ENCODE data around the gene PLEKHG2.
A peak's percentile ranks its signal among the peaks of the same experiment; 100 is the strongest.

Gene PLEKHG2

GRCh38 chr19:39415111-39416046, 2.9 kb downstream of the PLEKHG2 start:
- H3K36me3 ChIP-seq (ENCODE audit: control insufficient read depth, insufficient read depth, low read length): peaks cover 41% of the 10 kb centered on the region
- H3K27me3 ChIP-seq (ENCODE audit: control insufficient read depth, insufficient read depth, low read length): no peaks in the 10 kb centered on the region
- H3K4me1 ChIP-seq (ENCODE audit: control insufficient read depth, insufficient read depth, low read length): peaks cover 28% of the 10 kb centered on the region
- peak overlapping the region; percentile 94; the same call in 1 of the 2 replicates for H3K4me3 ChIP-seq (ENCODE audit: low read depth, low read length)
- H3K9me3 ChIP-seq (ENCODE audit: control insufficient read depth, insufficient read depth, low read depth, low read length): no peaks in the 10 kb centered on the region
- H3K27ac ChIP-seq (ENCODE audit: low read depth, low read length): no peak overlapping the region
- H3K9ac ChIP-seq (ENCODE audit: low read length): no peak overlapping the region

- peaks cover 18% of the 10 kb centered on the region for H3K4me1 ChIP-seq (ENCODE audit: control insufficient read depth, insufficient read depth, low read length)
- no peaks in the 10 kb centered on the region for H3K9me3 ChIP-seq (ENCODE audit: control insufficient read depth, insufficient read depth, low read depth, low read length)
- no peaks in the 10 kb centered on the region for H3K27me3 ChIP-seq (ENCODE audit: control insufficient read depth, insufficient read depth, low read length)
- H3K4me3 ChIP-seq (ENCODE audit: low read depth, low read length): no peak overlapping the region
- peaks cover 52% of the 10 kb centered on the region for H3K36me3 ChIP-seq (ENCODE audit: control insufficient read depth, insufficient read depth, low read length)
- H3K9ac ChIP-seq (ENCODE audit: low read length): no peak overlapping the region
- H3K27ac ChIP-seq (ENCODE audit: low read depth, low read length): no peak overlapping the region
These were observed 4.0 kb downstream of the PLEKHG2 start for GRCh38 chr19:39416152-39417120.

DNA sequence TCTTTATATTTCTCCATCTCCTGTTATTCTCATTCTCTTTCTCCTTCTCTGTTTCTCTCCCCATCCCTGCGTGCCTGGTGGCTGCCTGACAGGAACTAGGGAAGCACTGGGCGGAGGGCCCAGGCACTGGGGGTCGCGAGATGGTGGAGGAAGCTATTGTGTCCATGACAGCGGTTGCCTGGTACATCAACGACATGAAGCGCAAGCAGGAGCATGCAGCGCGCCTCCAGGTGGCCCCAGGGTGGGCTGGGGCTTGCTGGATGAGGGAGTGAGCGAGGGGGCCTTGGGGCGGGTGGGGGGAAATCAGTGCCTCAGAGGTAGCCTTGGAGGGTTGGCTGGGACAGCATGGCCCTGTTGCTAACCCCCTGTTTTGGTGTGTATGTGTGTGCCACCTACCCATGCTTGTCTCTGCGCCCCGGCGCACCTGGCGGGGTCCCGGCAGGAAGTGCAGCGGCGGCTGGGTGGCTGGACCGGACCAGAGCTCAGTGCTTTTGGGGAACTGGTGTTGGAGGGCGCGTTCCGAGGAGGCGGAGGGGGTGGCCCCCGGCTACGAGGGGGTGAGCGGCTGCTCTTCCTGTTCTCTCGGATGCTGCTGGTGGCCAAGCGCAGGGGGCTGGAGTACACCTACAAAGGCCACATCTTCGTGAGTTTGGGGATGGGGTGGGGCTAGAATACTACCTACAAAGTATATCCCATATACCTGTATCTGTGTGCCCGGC, 5.2 kb downstream of the PLEKHG2 start:
- Histone ChIP-seq H3K27me3 (ENCODE audit: control insufficient read depth, insufficient read depth, low read length) (no peaks in the 10 kb centered on the region), H3K9ac (ENCODE audit: low read length) (no peak overlapping the region), H3K9me3 (ENCODE audit: control insufficient read depth, insufficient read depth, low read depth, low read length) (no peaks in the 10 kb centered on the region), H3K27ac (ENCODE audit: low read depth, low read length) (no peak overlapping the region), H3K4me3 (ENCODE audit: low read depth, low read length) (no peak overlapping the region), H3K36me3 (ENCODE audit: control insufficient read depth, insufficient read depth, low read length) (peaks cover 62% of the 10 kb centered on the region), H3K4me1 (ENCODE audit: control insufficient read depth, insufficient read depth, low read length) (peaks cover 15% of the 10 kb centered on the region; the same call in 1 of the 2 replicates)

DNA sequence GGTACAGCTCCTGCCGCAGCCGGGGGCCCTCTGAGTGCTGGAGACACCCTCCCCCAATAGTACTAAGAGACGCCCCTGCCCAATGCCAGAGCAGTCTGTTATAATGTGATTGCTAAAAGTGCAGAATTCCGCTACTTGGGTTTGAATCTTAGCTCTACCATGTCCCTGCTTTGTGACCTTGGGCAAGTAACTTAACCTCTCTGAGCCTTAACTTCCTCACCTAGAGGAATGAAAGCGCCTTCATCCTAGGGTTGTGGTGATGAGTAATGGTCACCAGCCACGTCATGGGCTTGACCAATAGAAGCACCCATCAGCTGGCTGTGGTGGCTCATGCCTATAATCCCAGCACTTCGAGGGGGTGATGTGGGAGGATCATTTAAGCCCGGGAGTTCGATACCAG, 6.5 kb downstream of the PLEKHG2 start:
- Histone ChIP-seq H3K27me3 (ENCODE audit: control insufficient read depth, insufficient read depth, low read length) (no peaks in the 10 kb centered on the region), H3K4me3 (ENCODE audit: low read depth, low read length) (no peak overlapping the region), H3K36me3 (ENCODE audit: control insufficient read depth, insufficient read depth, low read length) (peaks cover 76% of the 10 kb centered on the region), H3K27ac (ENCODE audit: low read depth, low read length) (no peak overlapping the region), H3K9me3 (ENCODE audit: control insufficient read depth, insufficient read depth, low read depth, low read length) (no peaks in the 10 kb centered on the region), H3K4me1 (ENCODE audit: control insufficient read depth, insufficient read depth, low read length) (peaks cover 15% of the 10 kb centered on the region; the same call in 1 of the 2 replicates), H3K9ac (ENCODE audit: low read length) (no peak overlapping the region)

DNA sequence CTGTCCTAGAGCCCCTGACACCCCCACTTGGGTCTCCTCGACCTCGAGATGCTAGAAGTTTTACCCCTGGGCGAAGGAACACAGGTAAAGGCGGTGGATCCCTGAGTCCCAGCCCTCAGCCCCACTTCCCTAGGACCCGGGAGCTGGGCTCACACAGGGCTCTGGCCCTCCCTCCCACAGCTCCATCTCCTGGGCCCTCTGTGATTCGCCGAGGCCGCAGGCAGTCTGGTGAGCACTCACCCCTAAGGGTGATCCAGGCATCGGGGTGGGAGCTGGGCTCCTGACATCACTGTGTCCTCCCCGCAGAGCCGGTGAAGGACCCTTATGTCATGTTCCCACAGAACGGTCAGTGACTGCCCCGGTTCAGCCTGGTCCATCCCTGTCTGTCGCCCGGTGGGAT, 8.3 kb downstream of the PLEKHG2 start:
- H3K27me3 ChIP-seq (ENCODE audit: control insufficient read depth, insufficient read depth, low read length): no peaks in the 10 kb centered on the region
- H3K4me3 ChIP-seq (ENCODE audit: low read depth, low read length): no peak overlapping the region
- H3K4me1 ChIP-seq (ENCODE audit: control insufficient read depth, insufficient read depth, low read length): peaks cover 1% of the 10 kb centered on the region; the same call in 1 of the 2 replicates
- H3K9me3 ChIP-seq (ENCODE audit: control insufficient read depth, insufficient read depth, low read depth, low read length): no peaks in the 10 kb centered on the region
- H3K9ac ChIP-seq (ENCODE audit: low read length): no peak overlapping the region
- H3K27ac ChIP-seq (ENCODE audit: low read depth, low read length): no peak overlapping the region
- H3K36me3 ChIP-seq (ENCODE audit: control insufficient read depth, insufficient read depth, low read length): peaks cover 90% of the 10 kb centered on the region

DNA sequence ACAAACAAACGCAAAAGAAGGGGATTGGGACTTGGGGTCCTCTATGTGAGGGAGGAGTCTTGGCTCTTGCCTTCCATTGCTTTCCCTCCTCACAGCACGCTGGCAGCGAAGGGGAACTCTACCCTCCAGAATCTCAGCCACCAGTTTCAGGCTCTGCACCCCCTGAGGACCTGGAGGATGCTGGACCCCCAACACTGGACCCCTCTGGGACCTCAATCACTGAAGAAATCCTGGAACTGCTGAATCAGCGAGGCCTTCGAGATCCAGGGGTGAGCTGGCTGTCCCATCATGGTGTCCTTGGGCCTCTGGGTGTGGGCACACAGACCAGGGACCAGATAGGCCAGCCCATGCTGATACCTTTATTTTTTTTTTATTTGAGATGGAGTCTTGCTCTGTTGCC, 9.6 kb downstream of the PLEKHG2 start:
- H3K4me1 ChIP-seq (ENCODE audit: control insufficient read depth, insufficient read depth, low read length): no peaks in the 10 kb centered on the region
- no peak overlapping the region for H3K9ac ChIP-seq (ENCODE audit: low read length)
- H3K27me3 ChIP-seq (ENCODE audit: control insufficient read depth, insufficient read depth, low read length): no peaks in the 10 kb centered on the region
- no peak overlapping the region for H3K4me3 ChIP-seq (ENCODE audit: low read depth, low read length)
- no peak overlapping the region for H3K27ac ChIP-seq (ENCODE audit: low read depth, low read length)
- peaks cover 81% of the 10 kb centered on the region for H3K36me3 ChIP-seq (ENCODE audit: control insufficient read depth, insufficient read depth, low read length)
- H3K9me3 ChIP-seq (ENCODE audit: control insufficient read depth, insufficient read depth, low read depth, low read length): no peaks in the 10 kb centered on the region

- Histone ChIP-seq H3K36me3 (ENCODE audit: control insufficient read depth, insufficient read depth, low read length) (peaks cover 69% of the 10 kb centered on the region), H3K9ac (ENCODE audit: low read length) (no peak overlapping the region), H3K27me3 (ENCODE audit: control insufficient read depth, insufficient read depth, low read length) (no peaks in the 10 kb centered on the region), H3K27ac (ENCODE audit: low read depth, low read length) (no peak overlapping the region), H3K4me3 (ENCODE audit: low read depth, low read length) (no peak overlapping the region), H3K4me1 (ENCODE audit: control insufficient read depth, insufficient read depth, low read length) (peaks cover 11% of the 10 kb centered on the region), H3K9me3 (ENCODE audit: control insufficient read depth, insufficient read depth, low read depth, low read length) (no peaks in the 10 kb centered on the region)
These were observed 11.0 kb downstream of the PLEKHG2 start for GRCh38 chr19:39423258-39424086.

GRCh38 chr19:39424934-39425333, 12.5 kb downstream of the PLEKHG2 start:
- no peaks in the 10 kb centered on the region for H3K27me3 ChIP-seq (ENCODE audit: control insufficient read depth, insufficient read depth, low read length)
- H3K9ac ChIP-seq (ENCODE audit: low read length): no peak overlapping the region
- peaks cover 19% of the 10 kb centered on the region for H3K4me1 ChIP-seq (ENCODE audit: control insufficient read depth, insufficient read depth, low read length)
- H3K9me3 ChIP-seq (ENCODE audit: control insufficient read depth, insufficient read depth, low read depth, low read length): no peaks in the 10 kb centered on the region
- peaks cover 58% of the 10 kb centered on the region for H3K36me3 ChIP-seq (ENCODE audit: control insufficient read depth, insufficient read depth, low read length)
- H3K4me3 ChIP-seq (ENCODE audit: low read depth, low read length): no peak overlapping the region
- H3K27ac ChIP-seq (ENCODE audit: low read depth, low read length): no peak overlapping the region

GRCh38 chr19:39425744-39426143, 13.3 kb downstream of the PLEKHG2 start:
- Histone ChIP-seq H3K4me3 (ENCODE audit: low read depth, low read length) (no peak overlapping the region), H3K4me1 (ENCODE audit: control insufficient read depth, insufficient read depth, low read length) (peaks cover 24% of the 10 kb centered on the region)

DNA sequence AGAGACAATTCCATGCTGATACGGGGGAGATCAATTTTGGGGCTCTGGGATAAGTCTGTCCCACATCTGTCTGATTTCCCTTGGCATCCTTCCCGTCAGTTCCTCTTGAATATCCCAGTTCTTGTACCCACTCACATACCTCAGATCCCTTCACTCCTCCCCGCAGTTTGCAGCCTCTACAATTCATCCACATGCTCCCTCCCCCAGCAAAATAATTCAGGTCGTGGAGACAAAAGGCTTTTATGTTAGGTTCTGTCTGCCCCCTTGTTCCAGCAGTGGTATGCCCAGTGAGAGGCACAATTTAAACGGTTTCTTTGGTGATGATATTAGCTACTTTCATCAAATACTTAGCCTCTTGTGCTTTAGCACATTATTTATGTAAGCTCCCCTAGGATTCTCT, 13.7 kb downstream of the PLEKHG2 start:
- Histone ChIP-seq H3K4me3 (ENCODE audit: low read depth, low read length) (no peak overlapping the region), H3K9ac (ENCODE audit: low read length) (no peak overlapping the region), H3K4me1 (ENCODE audit: control insufficient read depth, insufficient read depth, low read length) (peaks cover 29% of the 10 kb centered on the region), H3K36me3 (ENCODE audit: control insufficient read depth, insufficient read depth, low read length) (peaks cover 46% of the 10 kb centered on the region), H3K27ac (ENCODE audit: low read depth, low read length) (no peak overlapping the region), H3K27me3 (ENCODE audit: control insufficient read depth, insufficient read depth, low read length) (no peaks in the 10 kb centered on the region), H3K9me3 (ENCODE audit: control insufficient read depth, insufficient read depth, low read depth, low read length) (no peaks in the 10 kb centered on the region)

More at GRCh38 chr19:39425744-39426143, 13.3 kb downstream of the PLEKHG2 start:
- no peak overlapping the region for H3K9ac ChIP-seq (ENCODE audit: low read length)
- H3K27me3 ChIP-seq (ENCODE audit: control insufficient read depth, insufficient read depth, low read length): no peaks in the 10 kb centered on the region
- H3K27ac ChIP-seq (ENCODE audit: low read depth, low read length): no peak overlapping the region
- H3K36me3 ChIP-seq (ENCODE audit: control insufficient read depth, insufficient read depth, low read length): peaks cover 50% of the 10 kb centered on the region
- no peaks in the 10 kb centered on the region for H3K9me3 ChIP-seq (ENCODE audit: control insufficient read depth, insufficient read depth, low read depth, low read length)

Data from HUES6 (cell line).